ENCODE results near the gene EZR.

Gene EZR

GRCh38 chr6:158772172-158772571, 47.0 kb downstream of the EZR start:
- no peak for TF ChIP-seq EZH2phosphoT487 (IDR thresholded peaks at IDR 0.05; ENCODE audit: low read length)
- no peak for TF ChIP-seq EZH2 (optimal IDR thresholded peaks at IDR 0.05; ENCODE audit: low read depth, low read length)
- no peak for TF ChIP-seq CTCF (IDR thresholded peaks at IDR 0.05; ENCODE audit: low read length)
- no peak overlapping the region for H3K4me2 ChIP-seq (ENCODE audit: low read depth, low read length)
- no peaks in the 10 kb centered on the region for H3F3A ChIP-seq (ENCODE audit: insufficient read depth, low read length)
- no peak overlapping the region for H3K4me3 ChIP-seq (ENCODE audit: low read length)
- H3K9me2 ChIP-seq (replicated peaks; ENCODE audit: insufficient read depth, low read length): no peaks in the 10 kb centered on the region
- peaks cover 1% of the 10 kb centered on the region for H3K79me2 ChIP-seq (ENCODE audit: low read length)
- H3K27ac ChIP-seq (ENCODE audit: low read length): no peak overlapping the region
- H3K9ac ChIP-seq (ENCODE audit: low read length): no peak overlapping the region
- H3K27me3 ChIP-seq (replicated peaks; ENCODE audit: insufficient read depth, low read length): no peaks in the 10 kb centered on the region
- H3K4me1 ChIP-seq (ENCODE audit: low read length): no peaks in the 10 kb centered on the region
- H2AFZ ChIP-seq (ENCODE audit: low read length): no peak overlapping the region
- no peaks in the 10 kb centered on the region; the same call in 1 of the 2 replicates for H4K20me1 ChIP-seq (ENCODE audit: insufficient read depth, low read length)
- no peaks in the 10 kb centered on the region for H3K36me3 ChIP-seq (replicated peaks; ENCODE audit: insufficient read depth, low read length)
- DNase-seq: no peak
- no peaks in the 10 kb centered on the region for H3K9me3 ChIP-seq (replicated peaks; ENCODE audit: insufficient read depth, low read length)

GRCh38 chr6:158771399-158772152, 47.6 kb downstream of the EZR start:
- TF ChIP-seq CTCF (IDR thresholded peaks at IDR 0.05; ENCODE audit: low read length): no peak
- no peak for TF ChIP-seq EZH2phosphoT487 (IDR thresholded peaks at IDR 0.05; ENCODE audit: low read length)
- no peak for TF ChIP-seq EZH2 (optimal IDR thresholded peaks at IDR 0.05; ENCODE audit: low read depth, low read length)
- Histone ChIP-seq H3F3A (ENCODE audit: insufficient read depth, low read length) (no peaks in the 10 kb centered on the region), H3K27ac (ENCODE audit: low read length) (no peak overlapping the region), H3K79me2 (ENCODE audit: low read length) (no peaks in the 10 kb centered on the region; the same call in 1 of the 2 replicates), H3K4me1 (ENCODE audit: low read length) (no peaks in the 10 kb centered on the region), H2AFZ (ENCODE audit: low read length) (no peak overlapping the region), H3K4me2 (ENCODE audit: low read depth, low read length) (no peak overlapping the region), H3K36me3 (replicated peaks; ENCODE audit: insufficient read depth, low read length) (no peaks in the 10 kb centered on the region), H3K9ac (ENCODE audit: low read length) (no peak overlapping the region), H3K9me3 (replicated peaks; ENCODE audit: insufficient read depth, low read length) (no peaks in the 10 kb centered on the region), H3K9me2 (replicated peaks; ENCODE audit: insufficient read depth, low read length) (no peaks in the 10 kb centered on the region), H3K4me3 (ENCODE audit: low read length) (no peak overlapping the region), H4K20me1 (ENCODE audit: insufficient read depth, low read length) (no peaks in the 10 kb centered on the region; the same call in 1 of the 2 replicates), H3K27me3 (replicated peaks; ENCODE audit: insufficient read depth, low read length) (no peaks in the 10 kb centered on the region)
- no peak for DNase-seq

GRCh38 chr6:158770533-158771330, 48.4 kb downstream of the EZR start:
- Histone ChIP-seq H4K20me1 (ENCODE audit: insufficient read depth, low read length) (no peaks in the 10 kb centered on the region; the same call in 1 of the 2 replicates), H3K9ac (ENCODE audit: low read length) (no peak overlapping the region), H3K9me2 (replicated peaks; ENCODE audit: insufficient read depth, low read length) (no peaks in the 10 kb centered on the region), H3K4me3 (ENCODE audit: low read length) (no peak overlapping the region), H3K79me2 (ENCODE audit: low read length) (no peaks in the 10 kb centered on the region; the same call in 1 of the 2 replicates), H3K4me2 (ENCODE audit: low read depth, low read length) (no peak overlapping the region), H3K36me3 (replicated peaks; ENCODE audit: insufficient read depth, low read length) (no peaks in the 10 kb centered on the region), H3K4me1 (ENCODE audit: low read length) (no peaks in the 10 kb centered on the region), H3K9me3 (replicated peaks; ENCODE audit: insufficient read depth, low read length) (no peaks in the 10 kb centered on the region), H3K27ac (ENCODE audit: low read length) (no peak overlapping the region), H2AFZ (ENCODE audit: low read length) (no peak overlapping the region), H3K27me3 (replicated peaks; ENCODE audit: insufficient read depth, low read length) (no peaks in the 10 kb centered on the region), H3F3A (ENCODE audit: insufficient read depth, low read length) (no peaks in the 10 kb centered on the region)
- DNase-seq: no peak
- TF ChIP-seq EZH2phosphoT487 (IDR thresholded peaks at IDR 0.05; ENCODE audit: low read length) (no peak), CTCF (IDR thresholded peaks at IDR 0.05; ENCODE audit: low read length) (no peak)
